GM19238 (cell line): ENCODE data around the gene POLRMT.
"Not testable (repeated sequence)": the region's sequence is repeated elsewhere in the genome, so short reads cannot be mapped to it uniquely, and the experiment has no call there.

Source experiments
- DNase-seq: peaks from one replicate; pipeline ENCODE4 v3.0.0; 2011; ENCODE audit warnings: low spot score; ENCODE audit not compliant: insufficient read length

The POLRMT gene

DNA sequence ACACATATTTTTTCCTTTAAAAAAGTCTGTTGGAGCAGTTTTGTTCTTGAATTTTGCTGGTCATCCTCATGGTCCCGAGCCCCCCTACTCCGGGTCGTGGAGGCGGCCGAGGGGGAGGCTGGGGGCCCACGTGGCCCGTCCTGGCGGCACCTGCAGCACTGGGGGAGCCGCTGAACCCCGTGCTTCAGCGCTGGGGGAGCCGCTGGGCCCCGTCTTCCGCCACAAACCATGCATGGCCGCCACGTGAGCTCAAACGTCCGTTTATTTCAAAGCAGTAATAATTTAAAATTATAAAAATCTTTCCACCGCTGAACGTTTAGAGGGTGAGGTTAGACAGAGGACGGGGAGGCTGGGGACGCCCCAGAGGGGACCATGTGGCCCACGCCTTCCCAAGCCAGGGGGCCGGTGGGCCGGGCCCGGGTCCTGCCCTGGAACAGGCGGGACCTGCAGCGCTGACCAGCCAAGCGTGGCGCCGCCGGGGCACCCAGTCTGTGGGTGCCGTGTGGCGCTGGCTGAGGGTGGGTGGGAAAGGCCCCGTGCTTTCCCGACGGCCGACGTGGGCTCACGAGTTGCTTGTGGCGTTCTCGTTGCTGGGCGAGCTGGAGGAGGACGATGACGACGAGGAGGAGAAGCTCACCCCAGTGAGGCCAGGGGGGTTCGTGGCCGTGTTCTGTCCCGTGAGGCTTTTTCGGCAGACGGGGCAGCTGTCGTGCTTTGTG lies 14.4 kb upstream of the POLRMT start:
- DNase-seq, result no peak

GRCh38 chr19:646779-647565 lies 13.6 kb upstream of the POLRMT start:
- DNase-seq, result no peak

- no peak for DNase-seq
Measured at GRCh38 chr19:645912-646778, 12.8 kb upstream of the POLRMT start.

DNA sequence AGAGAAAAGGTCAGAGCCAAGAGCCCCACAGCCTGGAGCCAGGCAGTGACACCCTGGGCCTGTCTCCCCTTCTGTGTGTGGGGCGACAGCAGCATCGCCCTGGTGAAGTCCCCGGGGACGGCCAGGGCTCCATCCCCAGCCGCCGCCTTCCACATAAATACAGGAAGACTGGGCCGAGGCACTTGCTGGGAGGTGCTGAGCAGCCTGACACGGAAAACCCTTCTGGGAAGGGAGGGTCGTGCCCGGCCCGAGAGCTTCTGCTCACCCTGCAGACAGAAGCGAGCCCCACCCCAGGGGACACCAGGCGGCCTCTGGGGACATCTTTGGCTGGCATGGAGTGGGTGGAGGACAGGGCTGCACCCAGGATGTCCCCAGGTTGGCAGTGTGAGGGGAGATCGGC lies 11.5 kb upstream of the POLRMT start:
- no peak for DNase-seq

DNA sequence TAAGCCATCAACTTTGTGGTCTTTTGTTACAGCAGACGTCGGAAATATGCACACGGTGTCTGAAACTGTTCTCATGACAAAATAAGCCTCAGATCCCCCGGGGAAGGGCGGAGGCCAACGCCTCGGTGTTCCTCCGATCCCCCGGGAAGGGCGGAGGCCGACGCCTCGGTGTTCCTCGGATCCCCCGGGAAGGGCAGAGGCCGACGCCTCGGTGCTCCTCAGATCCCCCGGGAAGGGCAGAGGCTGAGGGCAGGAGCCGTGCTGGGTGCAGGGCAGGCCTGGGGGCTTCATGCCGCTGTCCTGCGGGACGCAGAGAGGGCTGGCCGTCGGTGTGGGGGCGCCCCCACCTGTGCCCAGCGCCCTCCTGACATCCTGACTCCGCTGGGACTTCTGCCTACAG lies 11.0 kb upstream of the POLRMT start:
- DNase-seq, result no peak

DNA sequence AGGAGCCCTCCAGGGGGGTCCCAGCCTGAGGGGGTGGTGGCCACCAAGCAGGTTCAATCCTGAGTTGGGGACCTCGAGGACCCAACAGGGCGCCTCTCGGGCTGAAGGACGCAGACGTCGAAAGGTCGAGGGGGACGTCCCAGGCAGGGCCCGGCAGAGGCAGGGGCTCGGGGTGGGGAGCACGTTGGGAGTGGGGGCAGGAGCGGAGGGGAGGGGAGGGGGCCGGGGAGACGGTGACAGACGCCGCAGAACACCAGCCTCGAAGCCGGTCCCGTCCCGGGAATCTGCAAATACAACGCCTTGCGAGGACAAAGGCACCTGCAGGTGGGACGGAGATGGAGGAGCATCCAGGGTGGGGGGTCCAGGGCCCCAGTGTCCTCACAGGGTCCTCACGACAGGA lies 10.4 kb upstream of the POLRMT start:
- DNase-seq, result no peak

- no peak for DNase-seq
Measured at GRCh38 chr19:642767-643727, 9.7 kb upstream of the POLRMT start.

DNA sequence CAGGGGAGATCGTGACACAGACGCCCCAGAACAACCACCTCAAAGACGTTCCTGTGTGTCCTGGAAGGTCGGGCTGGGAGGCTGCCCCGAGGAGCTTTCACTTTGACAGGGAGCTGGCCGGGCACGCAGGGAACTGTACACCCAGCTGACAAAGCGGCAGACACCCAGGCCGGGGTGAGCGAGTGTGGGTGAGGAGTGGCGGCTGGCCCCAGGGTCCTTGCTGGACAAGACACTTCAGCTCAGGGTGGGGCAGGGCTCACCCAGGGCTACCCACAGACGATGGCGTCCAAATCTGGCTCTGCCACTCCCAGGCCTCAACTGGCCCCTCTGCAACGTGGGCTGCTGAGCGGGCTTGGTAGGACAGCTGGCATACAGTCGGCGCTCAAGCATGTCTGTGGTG lies 8.4 kb upstream of the POLRMT start:
- no peak for DNase-seq

GRCh38 chr19:640606-641189 lies 7.4 kb upstream of the POLRMT start:
- DNase-seq, result no peak

- no peak for DNase-seq
Measured at GRCh38 chr19:640161-640558, 6.8 kb upstream of the POLRMT start.

DNA sequence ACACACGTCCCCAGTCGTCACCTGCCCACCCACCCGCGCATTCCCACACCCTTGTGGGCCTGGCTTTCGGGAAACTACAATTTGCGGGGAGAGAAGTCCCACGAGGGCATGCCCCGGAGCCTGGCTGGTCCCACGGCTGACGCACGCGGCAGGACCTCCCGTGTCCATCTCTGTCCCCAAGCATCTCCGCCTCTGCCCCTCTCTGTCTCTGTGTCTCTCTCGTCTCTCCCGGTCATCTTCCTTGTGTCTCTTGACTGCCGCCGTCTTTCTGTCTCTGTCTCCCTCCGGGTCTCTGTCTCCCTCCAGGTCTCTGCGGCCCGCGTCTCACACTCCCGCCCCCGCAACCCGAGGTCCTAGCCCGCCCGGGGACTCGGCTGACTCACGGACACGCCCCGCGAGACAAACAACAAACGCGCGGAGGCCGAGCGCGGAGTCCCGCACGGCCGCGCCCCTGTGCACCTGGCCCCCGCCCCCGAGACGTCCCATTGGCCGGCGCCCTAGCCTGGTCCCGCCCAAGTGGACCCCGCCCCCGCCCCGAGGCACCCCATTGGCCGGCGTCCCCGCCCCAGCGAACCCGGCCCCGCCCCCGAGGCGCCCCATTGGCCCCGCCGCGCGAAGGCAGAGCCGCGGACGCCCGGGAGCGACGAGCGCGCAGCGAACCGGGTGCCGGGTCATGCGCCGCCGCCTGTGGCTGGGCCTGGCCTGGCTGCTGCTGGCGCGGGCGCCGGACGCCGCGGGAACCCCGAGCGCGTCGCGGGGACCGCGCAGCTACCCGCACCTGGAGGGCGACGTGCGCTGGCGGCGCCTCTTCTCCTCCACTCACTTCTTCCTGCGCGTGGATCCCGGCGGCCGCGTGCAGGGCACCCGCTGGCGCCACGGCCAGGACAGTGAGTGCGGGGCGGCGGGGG lies 6.2 kb upstream of the POLRMT start, which contains the start of gene FGF22:
Gene FGF22 (plus strand): TSS at position 627 of the 908 bp plus-strand sequence. CDS start 47 bp downstream, at position 674.
- peak; percentile 100 for DNase-seq

DNA sequence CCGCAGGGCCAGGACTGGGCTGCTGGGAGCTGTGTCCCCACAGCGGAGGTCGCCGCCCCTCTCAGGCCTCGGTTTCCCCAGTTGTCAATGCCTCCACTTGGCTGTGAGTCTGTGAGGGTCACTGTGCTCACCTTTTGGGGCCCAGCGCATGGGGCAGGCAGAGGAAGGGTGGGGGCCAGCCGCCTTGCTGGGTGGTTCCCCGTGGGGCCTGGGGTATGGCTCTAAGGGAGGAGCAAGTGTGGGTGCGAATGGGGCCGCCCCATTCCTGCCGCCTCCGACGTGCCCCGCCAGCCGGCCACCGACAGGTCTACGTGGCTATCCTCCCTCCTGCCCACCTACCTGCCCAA lies 5.5 kb upstream of the POLRMT start:
- DNase-seq, result no peak

DNA sequence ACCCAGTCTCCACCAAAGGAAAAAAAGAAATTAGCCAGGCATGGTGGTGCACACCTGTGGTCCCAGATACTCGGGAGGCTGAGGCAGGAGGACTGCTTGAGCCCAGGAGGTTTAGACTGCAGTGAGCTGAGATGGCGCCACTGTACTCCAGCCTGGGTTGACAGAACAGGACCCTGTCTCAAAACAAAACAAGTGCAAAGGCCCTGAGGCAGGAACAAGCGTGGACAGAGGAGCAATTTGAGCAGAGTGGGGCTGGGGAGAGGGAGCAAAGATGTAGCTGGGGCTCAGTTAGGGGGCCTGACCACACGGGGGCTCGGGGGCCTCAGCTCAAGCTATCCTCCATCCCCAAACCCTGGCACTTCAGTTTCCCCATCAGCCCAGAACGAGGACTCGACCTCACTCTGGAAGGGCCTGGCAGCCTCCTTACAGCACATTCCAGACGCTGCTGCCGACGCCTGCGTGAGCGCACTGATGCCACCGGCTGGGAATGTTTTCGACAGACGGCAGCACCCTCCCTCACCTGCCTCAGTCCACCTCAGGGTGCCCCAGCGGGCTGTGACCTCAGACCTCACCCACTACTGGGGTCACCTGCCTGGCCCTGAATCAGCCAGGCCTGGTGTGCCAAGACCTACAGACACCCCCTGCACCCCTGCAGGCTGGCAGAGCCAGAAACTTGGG lies 1.8 kb upstream of the POLRMT start:
- no peak for DNase-seq

GRCh38 chr19:633786-634639 lies 676 bp upstream of the POLRMT start:
- DNase-seq, result no peak

DNA sequence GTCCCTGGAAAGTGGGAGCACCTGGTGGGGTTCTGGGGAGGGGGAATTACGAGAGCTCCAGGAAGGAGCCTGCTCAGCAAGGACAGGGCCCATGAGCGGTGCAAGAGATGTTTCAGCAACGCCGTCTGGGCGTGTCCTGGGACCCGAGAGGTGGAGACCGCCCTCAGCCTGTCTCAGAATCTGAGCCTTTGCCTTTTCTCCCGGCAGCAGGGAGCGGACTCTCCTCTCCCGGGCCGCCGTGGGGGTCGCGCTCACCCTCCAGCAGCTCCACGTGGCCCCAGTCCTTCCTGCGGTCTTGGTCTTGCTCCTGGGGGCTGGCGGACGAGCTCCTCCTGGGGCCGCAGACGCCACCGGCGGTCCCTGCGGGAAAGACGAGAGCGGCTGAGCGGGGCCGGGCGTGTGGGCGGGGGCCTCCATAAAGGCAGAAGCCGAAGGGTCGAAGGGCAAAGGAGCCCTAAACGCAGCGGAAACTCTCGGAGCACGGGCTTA lies 714 bp downstream of the POLRMT start:
- peak; percentile 79 for DNase-seq

- DNase-seq, result no peak
Measured at GRCh38 chr19:629961-630714, 3.2 kb downstream of the POLRMT start.

GRCh38 chr19:629515-629914 lies 3.8 kb downstream of the POLRMT start:
- not testable (repeated sequence) for DNase-seq
